Chondrocyte (in vitro differentiated cells): ENCODE data around the gene DHX16. TPM values are rescaled to one million over a fixed set of nuclear protein-coding genes. Genes with fewer than 3 reads are reported as not detected.
A peak's percentile ranks its signal among the peaks of the same experiment; 100 is the strongest.

Source experiments
- DNase-seq: peaks from one replicate; pipeline ENCODE4 v3.0.0; 2021; ENCODE audit warnings: mixed read lengths, low spot score
- H3K27ac Mint-ChIP-seq: one replicate; pipeline ENCODE4 v1.8.0; 2021; ENCODE audit warnings: mild to moderate bottlenecking, moderate library complexity, mixed read lengths; ENCODE audit not compliant: unreplicated experiment
- H3K27me3 Mint-ChIP-seq: 2 replicates; pipeline ENCODE4 v1.8.0; 2021; ENCODE audit warnings: low read depth, mixed read lengths
- H3K36me3 Mint-ChIP-seq: 2 replicates; pipeline ENCODE4 v1.8.0; 2021; ENCODE audit warnings: low read depth, mixed read lengths
- H3K4me1 Mint-ChIP-seq: 2 replicates; pipeline ENCODE4 v1.8.0; 2021; ENCODE audit warnings: low read depth, mild to moderate bottlenecking, mixed read lengths
- H3K4me3 Mint-ChIP-seq: one replicate; pipeline ENCODE4 v1.8.0; 2021; ENCODE audit warnings: mild to moderate bottlenecking, moderate library complexity, mixed read lengths; ENCODE audit not compliant: unreplicated experiment
- H3K9me3 Mint-ChIP-seq: 2 replicates; pipeline ENCODE4 v1.8.0; 2021; ENCODE audit warnings: low read depth, mixed read lengths
- CTCF ChIP-seq: fragments of 200-600 bp; sonication (generic); IDR thresholded peaks from 2 replicates; pipeline ENCODE4 v1.5.0; 2021; ENCODE audit warnings: antibody characterized with exemption, mild to moderate bottlenecking, moderate library complexity
- total RNA-seq: library from RNA; stranded (reverse); gene quantifications from 3 replicates; pipeline ENCODE4 v1.2.1, GENCODE V29; 2021

The DHX16 gene
- total RNA-seq, 1 donor from 2014 or later = 22.6 TPM

- Mint-ChIP-seq H3K9me3 (no peaks in the 10 kb centered on the region), H3K4me3 (no peak overlapping the region), H3K4me1 (peaks cover 62% of the 10 kb centered on the region), H3K36me3 (peaks cover 32% of the 10 kb centered on the region), H3K27ac (peak overlapping the region; percentile 34), H3K27me3 (no peaks in the 10 kb centered on the region)
- TF ChIP-seq CTCF = peak; percentile 75
- DNase-seq = no peak
Observed at GRCh38 chr6:30612213-30612612, 60.6 kb downstream of the DHX16 start.

- Mint-ChIP-seq H3K4me1 (peaks cover 62% of the 10 kb centered on the region), H3K4me3 (no peak overlapping the region), H3K27me3 (no peaks in the 10 kb centered on the region), H3K27ac (peak overlapping the region; percentile 34), H3K36me3 (peaks cover 29% of the 10 kb centered on the region), H3K9me3 (no peaks in the 10 kb centered on the region)
- no peak for TF ChIP-seq CTCF
- no peak for DNase-seq
Observed at GRCh38 chr6:30611856-30612194, 61.0 kb downstream of the DHX16 start.

GRCh38 chr6:30611150-30611855 is 61.5 kb downstream of the DHX16 start:
- peak overlapping the region; percentile 34 for H3K27ac Mint-ChIP-seq
- H3K9me3 Mint-ChIP-seq = no peaks in the 10 kb centered on the region
- H3K27me3 Mint-ChIP-seq = no peaks in the 10 kb centered on the region

GRCh38 chr6:30610065-30610464 is 62.7 kb downstream of the DHX16 start:
- no peaks in the 10 kb centered on the region for H3K27me3 Mint-ChIP-seq
- H3K27ac Mint-ChIP-seq = peak overlapping the region; percentile 65
- H3K4me1 Mint-ChIP-seq = peaks cover 62% of the 10 kb centered on the region
- peaks cover 32% of the 10 kb centered on the region for H3K36me3 Mint-ChIP-seq
- TF ChIP-seq CTCF = no peak
- H3K9me3 Mint-ChIP-seq = no peaks in the 10 kb centered on the region
- H3K4me3 Mint-ChIP-seq = no peak overlapping the region
- no peak for DNase-seq

More at GRCh38 chr6:30611150-30611855, 61.5 kb downstream of the DHX16 start:
- peaks cover 29% of the 10 kb centered on the region for H3K36me3 Mint-ChIP-seq
- no peak for TF ChIP-seq CTCF
- peaks cover 62% of the 10 kb centered on the region for H3K4me1 Mint-ChIP-seq
- no peak for DNase-seq
- no peak overlapping the region for H3K4me3 Mint-ChIP-seq

- Mint-ChIP-seq H3K9me3 (no peaks in the 10 kb centered on the region), H3K4me1 (peaks cover 23% of the 10 kb centered on the region), H3K27ac (no peak overlapping the region), H3K36me3 (peaks cover 55% of the 10 kb centered on the region), H3K27me3 (no peaks in the 10 kb centered on the region), H3K4me3 (no peak overlapping the region)
- DNase-seq = no peak
- TF ChIP-seq CTCF = no peak
Observed at GRCh38 chr6:30603961-30604360, 68.8 kb downstream of the DHX16 start.

Other genes with a start within 250 kb of the DHX16 start
- 89.9 to 93.8 TPM (median 93.2 TPM) in 3 replicates for gene HLA-E, start 183.5 kb downstream of the DHX16 start, total RNA-seq
- 57.7 to 76.7 TPM (median 61.5 TPM) in 3 replicates for gene GNL1, start 116.5 kb downstream of the DHX16 start, total RNA-seq
- gene PRR3, start 115.7 kb downstream of the DHX16 start, total RNA-seq = 8.6 to 13.6 TPM (median 9.9 TPM) in 3 replicates
- 51.9 to 66.1 TPM (median 53.0 TPM) in 3 replicates for gene ABCF1, start 101.6 kb downstream of the DHX16 start, total RNA-seq
- gene PPP1R10, start 55.8 kb downstream of the DHX16 start, total RNA-seq = 57.1 to 64.5 TPM (median 58.2 TPM) in 3 replicates
- 23.3 to 25.4 TPM (median 24.7 TPM) in 3 replicates for gene MRPS18B, start 55.2 kb downstream of the DHX16 start, total RNA-seq
- gene ATAT1, start 46.1 kb downstream of the DHX16 start, total RNA-seq = 11.4 to 18.7 TPM (median 12.5 TPM) in 3 replicates
- 11.5 to 18.3 TPM (median 13.4 TPM) in 3 replicates for gene C6orf136, start 25.9 kb downstream of the DHX16 start, total RNA-seq
- 99.9 to 171 TPM (median 165 TPM) in 3 replicates for gene PPP1R18, start 13.6 kb upstream of the DHX16 start, total RNA-seq
- gene NRM, start 18.0 kb upstream of the DHX16 start, total RNA-seq = 18.6 to 26.3 TPM (median 20.0 TPM) in 3 replicates
- gene MDC1, start 44.3 kb upstream of the DHX16 start, total RNA-seq = 25.5 to 33.5 TPM (median 33.1 TPM) in 3 replicates
- gene TUBB, start 47.3 kb upstream of the DHX16 start, total RNA-seq = 681 to 975 TPM (median 692 TPM) in 3 replicates
- 66.8 to 72.7 TPM (median 69.1 TPM) in 3 replicates for gene FLOT1, start 69.7 kb upstream of the DHX16 start, total RNA-seq
- gene IER3, start 71.5 kb upstream of the DHX16 start, total RNA-seq = 332 to 354 TPM (median 333 TPM) in 3 replicates
- 112 to 157 TPM (median 117 TPM) in 3 replicates for gene DDR1, start 211.5 kb upstream of the DHX16 start, total RNA-seq
- gene GTF2H4, start 235.2 kb upstream of the DHX16 start, total RNA-seq = 39.5 to 54.6 TPM (median 40.1 TPM) in 3 replicates
- gene VARS2, start 241.2 kb upstream of the DHX16 start, total RNA-seq = 33.1 to 48.0 TPM (median 33.8 TPM) in 3 replicates